GM21723 (cell line): ENCODE results near the gene SH3GL3.

Source experiments
- ATAC-seq: cut with Tn5 transposase; IDR thresholded peaks from one replicate; pipeline ENCODE4 v1.9.1; 2021; ENCODE audit warnings: mild to moderate bottlenecking, moderate library complexity; ENCODE audit not compliant: unreplicated experiment

SH3GL3 gene

DNA sequence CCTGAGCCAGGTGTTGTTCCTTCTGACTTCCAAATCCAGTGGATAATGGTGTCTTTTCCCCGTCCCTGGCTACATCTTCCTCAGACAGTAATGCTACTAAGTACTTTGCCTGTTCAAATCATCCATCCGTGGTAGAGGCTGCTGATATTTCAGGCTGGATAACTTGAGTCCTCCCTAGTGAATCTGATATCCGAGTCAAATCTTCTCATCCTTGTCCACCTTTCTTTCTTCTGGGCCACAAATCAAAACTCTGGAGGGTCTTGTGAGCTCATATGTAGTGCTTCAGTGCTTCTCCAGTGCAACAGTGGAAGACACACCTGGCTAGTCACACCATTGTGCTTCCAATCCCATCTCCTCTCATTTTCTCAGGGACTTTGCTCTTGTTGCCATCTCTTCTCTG is 11.2 kb downstream of the SH3GL3 start:
- no peak for ATAC-seq

DNA sequence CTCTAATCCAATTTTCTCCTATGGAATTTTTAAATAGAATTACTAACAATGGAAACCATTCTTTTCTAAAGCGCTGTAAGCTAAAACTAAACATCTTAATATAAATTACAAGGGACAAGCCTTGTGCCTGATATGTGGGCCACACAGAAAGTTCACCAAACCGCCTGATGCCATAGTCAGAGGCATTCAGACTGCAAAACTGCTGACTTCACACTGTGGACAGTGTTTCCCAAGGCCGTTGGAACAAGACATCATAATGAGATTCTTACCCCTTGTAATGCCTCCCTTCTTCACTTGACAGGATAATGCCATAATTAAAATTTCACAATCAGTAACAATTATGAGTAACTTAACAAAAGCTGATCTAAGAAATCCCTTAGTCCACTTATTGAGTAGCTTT is 14.9 kb downstream of the SH3GL3 start:
- ATAC-seq = no peak

DNA sequence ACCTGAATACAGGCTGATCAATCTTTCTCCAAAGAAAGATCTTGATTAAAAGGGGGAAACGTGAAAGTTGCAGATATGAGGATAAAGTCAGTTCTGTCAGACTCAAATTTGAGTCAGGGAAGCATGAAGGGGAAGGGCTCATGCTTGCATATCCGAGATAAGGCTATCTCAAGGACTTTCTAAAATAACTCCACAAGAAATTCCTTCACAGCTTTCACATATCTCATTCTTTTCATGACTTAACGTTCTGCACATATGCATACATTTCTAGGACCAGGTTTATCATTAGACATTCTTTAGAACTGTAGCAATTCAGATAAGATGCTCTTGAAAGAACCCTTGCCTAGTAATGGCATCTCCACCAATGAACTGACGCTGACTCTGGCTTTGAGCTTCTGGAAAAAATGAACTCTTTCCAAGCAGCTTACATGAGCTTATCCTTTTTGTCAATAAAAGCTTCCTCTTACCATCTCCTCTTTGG is 15.9 kb downstream of the SH3GL3 start:
- no peak for ATAC-seq

DNA sequence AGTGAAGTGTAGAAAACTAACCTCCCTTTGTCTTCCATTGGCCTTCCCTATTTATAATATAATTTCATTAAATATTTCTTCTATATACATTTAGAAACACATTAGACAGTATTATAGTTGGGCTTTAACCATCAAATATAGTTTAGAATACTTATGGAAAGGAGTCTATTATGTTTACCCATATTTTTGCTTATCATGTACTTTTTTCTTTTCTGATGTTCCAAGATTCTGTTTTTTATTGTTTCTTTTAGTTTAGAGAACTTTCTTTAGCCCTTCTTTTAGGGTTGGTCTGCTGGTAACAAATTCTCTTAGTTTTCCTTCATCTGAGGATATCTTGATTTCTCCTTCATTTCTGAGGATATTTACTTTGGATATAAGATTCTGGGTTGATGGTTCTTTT is 23.7 kb downstream of the SH3GL3 start:
- ATAC-seq = no peak

DNA sequence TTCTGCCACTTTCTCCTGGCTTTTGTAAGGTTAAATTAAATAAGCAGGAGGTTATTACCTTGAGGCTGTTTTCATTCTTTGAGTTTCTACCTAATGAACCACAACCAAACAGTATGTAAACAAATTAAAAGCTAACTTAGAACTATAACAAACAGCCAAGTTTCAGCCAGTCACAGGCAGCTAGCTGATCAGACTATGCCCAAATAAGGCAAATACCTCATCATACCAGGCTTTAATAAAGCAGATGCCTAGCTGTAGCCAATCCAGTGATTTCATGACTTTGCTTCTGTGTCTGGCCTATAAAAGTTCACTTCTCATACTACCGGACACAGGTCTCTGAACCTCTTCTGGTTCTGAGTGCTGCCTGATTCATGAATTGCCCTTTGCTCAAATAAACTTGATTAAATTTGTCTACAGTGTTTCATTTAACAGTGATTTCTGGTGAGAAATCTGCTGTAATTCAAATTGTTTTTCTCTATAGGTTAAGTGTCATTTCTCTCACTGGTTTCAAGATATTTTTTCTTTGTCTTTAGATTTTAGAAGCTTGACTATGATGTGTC is 24.2 kb downstream of the SH3GL3 start:
- no peak for ATAC-seq

DNA sequence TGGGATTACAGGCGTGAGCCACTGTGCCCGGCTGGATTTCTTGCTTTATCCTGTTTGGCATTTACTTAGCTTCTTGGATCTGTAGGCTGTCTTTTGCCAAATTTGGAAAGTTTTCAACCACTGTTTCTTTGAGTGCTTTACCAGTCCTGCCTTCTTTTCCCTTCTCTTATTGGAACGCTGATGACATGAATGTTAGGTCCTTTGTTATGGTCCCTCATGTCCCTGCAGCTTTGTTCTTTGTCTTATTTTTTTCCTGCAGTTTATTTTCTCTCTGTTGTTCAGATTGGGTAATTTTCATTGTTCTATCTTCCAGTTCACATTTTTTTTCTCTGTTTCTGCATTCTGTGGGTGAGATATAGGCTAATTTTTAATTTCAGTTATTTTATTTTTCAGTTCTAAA is 25.0 kb downstream of the SH3GL3 start:
- no peak for ATAC-seq

DNA sequence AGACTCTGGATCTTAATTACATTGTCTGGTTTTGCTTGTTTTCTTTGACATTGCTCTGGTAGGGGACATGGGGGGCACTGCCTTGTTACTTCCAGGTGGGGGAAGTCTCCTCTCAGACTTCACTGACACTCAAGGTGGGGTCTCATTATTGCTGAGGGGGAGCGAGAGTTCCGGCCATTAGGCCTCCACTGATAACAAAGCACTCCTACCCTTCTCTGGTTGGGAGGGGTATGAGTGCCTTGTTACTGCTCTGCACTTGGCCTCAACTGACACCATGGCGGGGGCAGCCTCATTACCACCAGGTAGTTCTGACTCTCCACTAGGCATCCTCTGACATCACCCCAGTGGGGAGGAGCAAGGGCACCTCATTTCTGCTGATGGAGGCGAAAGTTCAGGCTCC is 25.7 kb downstream of the SH3GL3 start:
- no peak for ATAC-seq

DNA sequence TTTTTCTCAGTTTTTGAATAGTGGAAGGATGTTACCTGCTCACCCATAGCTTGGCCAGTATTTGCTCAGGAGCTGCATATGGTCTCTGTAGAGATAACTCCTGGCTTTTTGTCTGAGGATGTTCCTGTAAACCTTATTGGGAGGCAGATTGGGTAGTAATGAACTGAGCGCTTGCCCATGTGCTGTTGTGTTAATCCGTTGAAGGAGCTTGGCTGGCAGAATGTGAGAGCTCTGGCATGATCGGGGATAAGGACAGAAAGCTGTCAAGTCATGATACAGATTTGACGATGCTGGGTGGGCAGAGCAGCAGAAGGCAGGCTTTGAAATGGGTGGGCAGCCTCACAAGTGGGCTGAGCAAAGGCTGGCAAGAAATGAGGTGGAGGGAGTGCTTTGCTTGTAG is 27.4 kb downstream of the SH3GL3 start:
- no peak for ATAC-seq

DNA sequence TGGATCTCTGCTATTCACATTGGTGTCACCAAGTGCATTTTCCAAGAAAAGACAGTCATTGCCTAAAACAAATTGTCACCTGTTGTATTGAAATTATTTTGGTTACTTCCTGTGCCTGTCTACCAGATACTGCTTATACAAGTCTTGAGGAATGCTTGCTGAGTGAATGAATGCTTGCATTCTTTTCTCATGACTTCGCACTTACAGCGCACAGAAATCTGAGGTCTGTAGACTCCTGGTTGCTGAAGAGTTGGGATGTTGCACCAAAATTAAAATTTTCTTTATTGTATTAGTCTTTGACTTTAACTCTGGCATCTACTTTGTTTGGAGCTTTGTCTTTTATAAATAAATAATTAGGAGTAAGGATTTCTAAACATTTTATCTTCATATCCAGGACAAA is 28.4 kb downstream of the SH3GL3 start:
- ATAC-seq = no peak

DNA sequence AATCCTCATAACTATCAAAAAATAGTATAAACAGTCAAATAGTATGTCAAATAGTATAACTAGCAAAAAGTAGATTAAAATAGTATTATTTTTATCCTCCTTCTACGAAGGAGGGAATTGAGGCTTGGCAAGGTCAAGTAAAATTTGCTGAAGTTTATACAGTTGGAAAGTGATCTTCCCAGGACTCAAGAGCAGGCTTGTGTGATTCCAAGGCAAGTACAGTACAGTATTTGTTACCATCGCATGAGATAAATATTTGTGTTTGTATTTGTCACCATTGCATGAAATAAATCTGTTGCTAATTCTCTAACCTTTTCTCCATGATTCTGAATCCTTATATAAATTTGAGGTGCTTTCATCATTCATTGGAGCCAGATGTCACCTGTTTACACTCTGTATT is 28.9 kb downstream of the SH3GL3 start:
- no peak for ATAC-seq

DNA sequence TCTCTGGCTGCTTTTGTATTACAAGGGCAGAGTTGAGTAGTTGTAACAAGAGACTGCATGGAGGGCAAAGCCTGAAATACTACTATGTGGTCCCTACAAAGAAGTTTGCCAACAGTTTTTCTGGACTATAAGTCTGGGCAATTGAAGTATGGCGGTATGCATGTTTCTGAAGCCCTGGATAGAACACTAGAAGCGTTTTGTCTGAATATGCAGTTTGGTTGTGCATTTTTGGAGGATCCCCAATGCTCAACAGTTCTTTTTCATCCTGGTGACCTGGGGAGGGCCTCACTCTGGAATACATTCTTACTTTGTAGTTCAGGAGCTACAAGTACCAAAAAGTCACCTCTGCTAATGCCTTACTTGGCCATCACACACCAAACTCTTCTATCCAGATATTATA is 29.6 kb downstream of the SH3GL3 start:
- no peak for ATAC-seq

DNA sequence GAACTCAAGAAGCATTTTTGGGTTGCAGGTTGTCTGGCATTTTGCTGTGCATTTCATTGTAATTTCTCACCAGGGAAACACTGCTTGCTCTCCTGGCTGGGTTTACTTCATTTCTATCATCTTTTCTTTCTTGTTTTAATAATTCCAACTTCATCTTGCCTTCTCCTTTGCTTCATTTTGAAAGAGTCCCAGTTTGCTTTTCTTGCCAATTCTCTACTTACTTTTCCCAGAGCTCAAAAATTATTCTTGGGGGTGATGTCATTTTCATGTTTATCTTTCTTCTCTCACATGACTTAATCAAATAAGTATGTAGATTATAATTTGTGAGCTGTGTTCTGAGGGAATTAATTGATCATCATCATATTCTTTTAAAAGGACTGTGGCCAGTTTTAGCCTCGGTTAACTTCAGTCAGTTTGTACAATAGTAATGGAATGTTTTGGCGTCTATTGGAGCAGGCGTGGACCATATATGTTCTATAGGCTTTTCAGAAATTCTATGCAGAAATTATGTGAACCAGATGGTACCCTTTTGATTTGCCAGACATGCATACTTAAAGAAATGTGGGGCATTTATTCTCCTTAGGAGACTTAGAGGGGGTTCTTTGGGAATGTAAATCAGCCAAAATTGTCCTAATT is 30.1 kb downstream of the SH3GL3 start:
- no peak for ATAC-seq

DNA sequence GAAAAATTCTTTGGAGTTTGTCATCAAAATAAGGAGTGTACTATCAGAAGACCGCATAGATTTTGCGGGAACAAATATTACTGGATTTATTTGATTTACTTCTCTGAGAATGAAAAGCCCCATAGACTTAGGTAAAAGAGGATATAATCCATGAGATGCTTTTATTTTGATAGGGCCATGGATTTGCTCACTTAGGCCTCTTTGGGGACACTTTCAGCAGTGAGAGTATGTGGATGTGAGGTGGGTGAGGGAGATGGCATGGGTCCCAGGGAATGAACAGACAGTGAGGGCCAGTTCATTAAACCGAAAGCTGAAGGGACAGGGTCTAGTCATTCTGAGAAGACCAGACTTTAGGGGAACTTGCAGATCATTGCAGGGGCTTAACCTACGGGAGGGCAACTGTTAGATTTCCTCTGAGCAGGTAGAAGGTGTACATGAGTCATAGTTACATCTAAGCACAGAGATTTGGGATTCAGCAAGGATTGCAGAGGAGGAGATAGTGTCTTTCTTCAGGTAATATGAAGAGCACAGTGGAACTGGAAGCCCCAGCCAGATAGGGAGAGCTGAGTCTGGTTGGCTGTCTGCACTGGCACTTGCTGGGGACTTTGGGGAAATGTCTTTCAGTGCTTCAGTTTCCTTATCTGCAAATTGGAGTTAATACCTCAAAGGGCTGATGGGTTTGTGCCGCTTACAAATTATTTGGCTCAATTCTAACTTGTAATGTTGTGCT is 30.8 kb downstream of the SH3GL3 start:
- ATAC-seq = no peak

DNA sequence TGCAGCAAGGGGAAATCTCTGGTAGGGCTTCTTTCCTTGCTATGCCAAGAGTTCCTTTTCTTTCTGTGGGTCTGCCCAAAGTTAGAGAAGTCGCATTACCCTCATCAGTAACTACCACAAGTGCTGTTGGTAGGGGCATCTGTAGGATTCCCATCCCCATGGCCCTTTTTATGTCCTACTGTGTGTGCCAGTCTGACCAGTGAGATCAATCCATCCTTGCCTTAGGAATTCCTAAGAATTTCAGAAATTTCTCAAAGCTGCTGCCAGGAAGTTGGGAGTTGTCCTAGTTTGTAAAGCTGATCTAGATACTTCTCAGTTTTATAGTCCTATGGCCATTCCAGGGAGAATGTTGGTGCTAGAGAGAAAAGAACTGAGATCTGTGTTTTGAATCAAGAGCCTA is 36.5 kb downstream of the SH3GL3 start:
- no peak for ATAC-seq

DNA sequence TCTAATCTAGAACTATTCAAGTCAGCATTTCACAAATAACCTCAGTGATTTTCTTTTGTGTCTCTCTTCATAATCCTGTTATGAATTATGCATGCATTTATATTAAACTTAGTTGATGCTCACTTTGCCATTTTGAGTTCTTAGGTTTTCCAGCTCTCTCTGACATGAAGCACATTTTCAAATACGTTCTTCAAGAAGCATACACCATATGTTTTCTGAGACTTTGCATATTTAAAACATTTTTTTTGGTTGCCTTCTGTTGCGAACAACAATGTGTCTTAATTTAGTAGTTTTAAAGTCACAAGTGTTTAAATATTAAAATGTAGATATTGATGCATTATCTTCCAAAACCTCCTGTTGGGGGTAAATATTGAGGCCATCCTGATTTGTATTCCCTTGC is 37.5 kb downstream of the SH3GL3 start:
- no peak for ATAC-seq

DNA sequence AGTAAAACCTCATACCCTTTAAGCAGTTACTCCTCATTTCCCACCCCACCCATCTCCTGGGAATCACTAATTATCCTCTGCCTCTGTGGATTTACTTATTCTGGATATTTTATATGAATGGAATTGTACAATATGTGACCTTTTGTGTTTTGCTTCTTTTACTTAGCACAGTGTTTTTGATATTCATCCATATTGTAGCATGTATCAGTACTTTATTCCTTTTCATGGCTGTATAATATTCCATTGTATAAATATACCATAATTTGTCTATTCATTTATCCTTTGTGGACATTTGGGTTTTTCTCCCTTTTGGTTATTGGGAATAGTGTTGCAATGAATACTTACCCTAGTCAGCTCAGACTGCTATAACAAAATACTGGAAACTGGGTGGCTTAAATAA is 39.2 kb downstream of the SH3GL3 start:
- no peak for ATAC-seq

DNA sequence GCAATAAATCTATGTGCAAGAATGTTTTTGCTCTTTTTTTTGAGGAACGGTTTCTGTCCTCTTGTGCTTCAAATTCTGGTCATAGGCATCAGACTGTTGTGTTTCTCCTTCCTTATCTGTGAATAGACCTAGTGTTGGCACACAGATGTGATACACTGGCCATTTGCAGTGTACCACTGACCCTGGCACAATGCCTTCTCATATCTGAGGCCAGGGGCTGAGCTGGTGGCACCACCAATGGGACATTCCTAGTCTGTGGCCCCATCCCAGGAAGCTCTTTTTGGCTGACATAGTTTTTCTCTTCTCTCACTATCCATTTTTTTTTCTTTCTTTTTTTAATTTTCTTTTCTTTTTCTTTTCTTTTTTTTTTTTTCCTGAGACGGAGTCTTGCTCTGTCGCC is 40.4 kb downstream of the SH3GL3 start:
- ATAC-seq = no peak

DNA sequence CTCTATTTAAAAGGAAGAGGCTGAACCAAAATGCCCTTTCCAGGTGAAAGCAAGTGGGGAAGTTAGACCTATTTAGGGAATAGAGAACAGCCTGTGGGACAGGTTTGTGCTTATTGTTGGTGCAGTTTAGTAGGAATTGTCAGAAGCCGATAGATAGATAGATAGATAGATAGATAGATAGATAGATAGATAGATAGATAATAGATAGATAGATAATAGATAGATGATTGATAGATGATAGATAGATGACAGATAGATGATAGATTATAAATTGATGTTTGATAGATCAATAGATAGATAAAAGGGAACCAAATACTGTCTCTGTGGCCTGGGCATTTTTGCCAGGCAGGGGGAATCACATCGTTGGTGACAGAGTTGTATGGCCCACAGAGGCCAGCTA is 42.5 kb downstream of the SH3GL3 start:
- no peak for ATAC-seq

DNA sequence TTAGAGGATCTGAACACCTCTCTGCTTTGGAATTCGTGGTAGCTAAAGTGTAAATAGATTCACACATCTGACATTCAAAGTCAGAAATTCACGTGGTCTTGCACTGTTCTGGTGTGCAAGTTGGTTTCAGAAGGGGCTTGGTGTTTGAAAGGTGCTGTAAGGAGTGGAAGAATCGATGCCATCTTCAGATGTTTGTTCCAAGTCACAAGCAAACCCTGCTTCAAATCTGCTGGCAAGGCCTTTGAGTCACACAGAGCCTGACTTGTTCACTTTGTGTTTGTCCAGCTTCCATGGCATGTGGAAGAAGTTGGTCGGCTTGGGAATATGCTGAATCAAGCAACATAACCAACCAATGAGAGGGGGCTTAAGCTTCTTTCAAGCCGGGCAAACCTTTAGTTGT is 44.3 kb downstream of the SH3GL3 start:
- no peak for ATAC-seq

DNA sequence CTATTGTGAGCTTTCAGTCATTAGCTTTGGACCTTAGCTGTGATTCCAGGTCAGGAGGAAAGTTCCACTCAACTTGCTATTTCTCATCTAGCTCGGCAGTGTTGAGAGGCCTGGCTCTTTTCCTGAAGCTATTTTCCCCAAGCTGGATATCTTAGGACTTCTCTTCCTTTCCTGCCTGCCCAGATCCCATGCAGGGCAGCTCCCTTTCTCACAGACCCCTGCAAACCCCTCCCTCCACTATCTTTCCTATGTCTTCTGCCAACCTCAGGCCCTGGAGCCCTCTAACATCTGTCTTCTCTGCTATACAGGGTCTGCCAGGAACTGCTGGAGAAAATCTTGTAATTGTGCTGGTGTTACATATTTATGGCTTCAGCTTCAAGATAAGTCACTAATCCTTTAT is 49.6 kb downstream of the SH3GL3 start:
- ATAC-seq = no peak

DNA sequence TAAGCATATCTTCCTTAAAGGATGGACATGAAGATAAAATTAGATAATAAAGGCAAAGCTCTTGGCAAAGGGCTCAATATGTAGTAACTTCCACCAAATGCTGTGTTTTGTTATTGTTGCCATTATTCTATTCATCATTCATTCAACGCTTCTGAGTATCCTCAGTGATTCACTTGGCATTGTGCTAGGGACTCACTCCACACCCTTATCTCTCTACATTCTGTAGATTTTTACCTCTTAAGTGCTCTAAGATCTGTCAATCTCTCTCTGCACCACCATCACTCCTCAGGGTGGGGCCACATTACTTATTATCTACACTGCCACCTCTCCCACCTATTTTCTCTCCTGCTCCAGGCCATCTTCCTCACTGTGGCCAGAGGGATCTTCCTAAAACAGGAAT is 51.2 kb downstream of the SH3GL3 start:
- ATAC-seq = no peak

DNA sequence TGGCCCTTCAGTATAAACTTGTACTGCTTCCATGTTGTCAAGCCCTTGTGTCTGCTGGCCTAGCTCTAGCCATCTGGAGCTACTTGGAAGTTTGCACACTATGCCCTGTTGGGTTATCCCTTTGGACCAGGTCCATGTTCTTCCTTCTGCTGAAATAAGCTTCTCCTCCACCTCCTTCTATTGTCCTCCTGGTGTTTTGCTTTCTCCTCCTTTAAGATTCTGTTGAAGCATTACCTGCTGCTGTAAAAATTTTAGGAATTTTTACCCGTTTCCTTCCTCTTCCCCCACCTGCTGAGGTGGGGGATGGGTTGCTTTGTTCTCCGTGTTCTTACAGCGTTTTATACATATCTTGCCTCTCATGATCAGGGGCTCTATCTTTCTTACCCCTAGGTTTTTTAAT is 51.7 kb downstream of the SH3GL3 start:
- no peak for ATAC-seq

DNA sequence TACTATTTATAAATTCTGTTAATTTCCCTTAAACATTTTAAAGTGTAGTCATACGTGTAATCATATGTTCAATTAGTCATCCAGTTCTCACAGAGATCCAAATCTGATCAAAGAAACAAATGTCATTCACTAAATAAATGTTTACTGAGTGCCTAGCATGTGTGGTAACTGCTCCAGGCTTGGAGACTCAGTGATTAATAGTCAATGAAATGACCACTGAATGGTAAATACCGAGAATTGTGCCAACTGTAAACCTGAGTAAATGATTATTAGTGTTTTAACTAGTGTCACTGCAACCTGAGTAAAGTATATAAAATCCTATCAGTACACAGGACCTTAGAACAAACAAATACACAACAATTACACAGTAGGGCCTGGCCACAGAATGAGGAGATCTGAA is 52.3 kb downstream of the SH3GL3 start:
- ATAC-seq = no peak
